Measurements from ENCODE around the gene STIP1.

The STIP1 gene

GRCh38 chr11:64223001-64223651 lies 37.2 kb downstream of the STIP1 start:
- no peak for DNase-seq (ENCODE audit: low read depth)

DNA sequence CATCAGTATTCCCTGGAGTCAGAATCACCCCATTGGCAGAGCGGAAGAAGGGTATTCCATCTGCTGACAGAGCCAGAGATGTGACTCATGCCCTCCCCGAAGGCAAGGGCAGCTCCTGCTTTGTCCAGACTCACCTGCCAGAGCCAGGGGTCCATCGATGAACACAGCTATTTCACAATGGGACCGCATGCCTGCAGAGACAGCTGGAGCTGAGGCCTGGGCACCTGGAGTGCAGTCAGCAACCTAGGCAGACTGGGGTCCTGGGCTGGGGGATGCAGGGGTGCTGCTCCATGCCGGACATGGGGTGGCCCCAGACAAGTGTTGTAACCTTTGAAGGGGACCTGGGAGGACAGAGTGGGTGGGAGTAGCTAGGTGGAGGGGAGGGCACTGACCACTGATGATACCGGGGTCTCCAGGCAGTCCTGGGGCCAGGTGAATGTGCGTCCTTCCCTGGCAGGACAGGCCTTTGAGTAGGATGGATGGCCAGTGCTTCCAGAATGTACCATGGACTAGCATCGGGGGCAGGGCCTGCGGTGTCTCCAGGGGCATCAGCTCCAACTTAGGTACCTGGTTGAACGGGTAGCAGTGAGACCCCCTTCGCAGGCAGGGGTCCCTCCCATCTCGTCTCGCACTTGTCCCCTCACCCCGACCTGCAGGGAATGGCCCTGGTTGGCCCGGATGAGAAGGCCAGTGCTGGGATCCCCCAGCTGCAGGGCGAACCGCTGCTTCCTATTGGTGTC lies 38.4 kb downstream of the STIP1 start:
- DNase-seq (ENCODE audit: low read depth) = no peak

DNA sequence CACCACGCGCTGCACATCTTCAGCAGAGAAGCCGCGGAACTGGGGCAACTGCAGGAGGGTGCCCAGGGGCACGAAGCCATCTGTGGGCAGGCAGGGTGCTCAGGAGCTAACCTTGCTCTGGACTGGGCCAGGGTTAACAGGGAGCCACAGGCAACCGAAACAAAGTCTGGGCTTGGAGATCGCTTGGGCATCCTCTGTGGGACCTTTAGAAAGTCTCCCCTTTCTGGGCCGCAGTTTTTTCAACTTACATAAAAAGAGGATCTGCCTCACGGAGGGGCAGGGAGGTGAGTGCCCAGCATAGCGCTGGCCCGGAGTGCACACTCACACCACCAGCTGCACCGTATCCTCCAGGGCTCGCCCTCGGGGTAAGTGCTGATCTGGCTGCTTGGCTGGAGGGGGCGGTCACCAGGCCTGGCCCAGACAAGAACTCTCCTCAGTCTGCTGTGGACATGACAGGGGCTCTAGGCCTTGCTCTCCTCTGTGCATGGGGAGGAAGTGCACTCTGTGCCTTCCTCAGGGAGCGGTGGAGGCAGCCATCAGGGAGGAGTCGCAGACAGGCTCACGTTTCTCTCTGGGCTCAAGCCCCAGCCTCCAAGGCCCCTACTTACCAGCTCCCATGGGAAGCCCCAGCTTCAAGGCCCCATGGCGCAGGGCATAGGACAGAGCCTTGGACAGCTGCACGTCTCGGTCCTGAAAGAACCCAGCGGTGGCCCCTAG lies 39.1 kb downstream of the STIP1 start:
- no peak for DNase-seq (ENCODE audit: low read depth)

DNA sequence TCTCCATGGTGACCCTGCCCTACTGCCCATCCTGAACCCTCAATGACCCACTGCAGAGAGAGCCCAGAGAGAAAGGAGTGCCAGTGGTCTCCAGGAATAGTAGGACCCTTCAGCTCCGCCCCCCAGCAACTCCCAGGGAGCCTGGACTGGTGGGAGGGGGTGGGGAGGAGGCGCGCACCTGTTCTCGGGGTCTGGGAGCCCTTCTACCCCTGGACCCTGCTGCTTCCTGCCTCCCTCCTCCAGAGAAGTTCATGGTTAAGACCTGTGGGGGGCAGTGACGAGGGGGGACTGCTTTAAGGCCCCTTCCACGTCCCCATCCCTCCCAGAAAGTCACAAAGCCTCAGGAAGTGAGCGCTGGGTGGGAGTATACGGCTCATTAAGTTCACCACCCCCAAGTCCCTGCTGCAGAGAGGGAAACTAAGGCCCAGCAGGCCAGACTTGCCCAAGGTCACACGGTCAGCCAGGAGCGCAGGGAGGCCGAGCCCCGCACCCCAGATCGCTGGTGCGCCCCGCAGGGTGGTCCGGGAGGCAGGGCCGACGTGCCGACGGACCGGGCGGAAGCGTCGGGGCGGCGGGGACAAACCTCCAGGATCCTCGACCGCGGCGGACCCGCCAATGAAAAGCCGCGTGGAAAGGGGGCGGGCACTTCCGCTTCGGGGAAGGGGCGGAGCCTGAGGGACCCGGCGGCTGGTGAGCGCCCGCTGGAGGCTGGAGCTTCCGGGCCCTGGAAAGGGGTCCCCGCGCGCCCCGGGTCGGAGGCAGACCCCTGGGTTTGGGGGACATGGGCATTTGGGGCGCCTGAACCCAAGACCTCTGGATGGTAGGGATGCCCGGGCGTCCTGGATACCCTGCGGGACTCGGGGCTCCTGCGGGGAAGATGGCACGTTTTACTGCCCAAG lies 39.9 kb downstream of the STIP1 start, which contains the start of the genes NUDT22 and TRPT1:
Gene NUDT22, plus strand, starts transcription at position 667 of the 899 bp plus-strand sequence. CDS start 379 bp downstream, outside the sequence.
Gene TRPT1, minus strand, starts transcription at position 579 of the 899 bp plus-strand sequence. Its CDS starts 326 bp downstream, at position 253.
- DNase-seq (ENCODE audit: low read depth) = peak; percentile 67

GRCh38 chr11:64226507-64227051 lies 40.6 kb downstream of the STIP1 start:
- no peak for DNase-seq (ENCODE audit: low read depth)

DNA sequence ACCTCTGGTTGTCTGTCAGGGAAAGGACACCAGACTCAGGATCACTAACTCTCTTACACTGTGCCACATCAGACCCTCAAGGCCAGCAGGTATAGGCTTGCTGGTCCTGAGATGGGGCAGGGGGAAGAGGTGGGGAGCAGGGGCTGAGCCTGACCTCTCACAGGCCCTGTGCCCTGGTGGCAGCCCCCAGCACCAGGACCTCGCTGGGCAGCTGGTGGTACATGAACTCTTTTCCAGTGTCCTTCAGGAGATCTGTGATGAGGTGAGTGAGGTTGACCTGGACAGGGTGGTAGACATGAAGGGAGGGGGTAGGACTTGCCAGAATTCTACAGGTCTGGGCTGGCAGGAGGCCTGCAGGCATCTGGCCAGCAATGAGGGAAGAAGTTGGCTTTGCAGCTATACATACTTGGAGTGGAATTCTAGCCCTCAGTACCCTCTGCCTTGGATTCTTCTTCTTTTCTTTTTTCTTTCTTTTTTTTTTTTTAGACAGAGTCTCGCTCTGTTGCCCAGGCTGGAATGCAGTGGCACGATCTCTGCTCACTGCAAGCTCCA lies 41.5 kb downstream of the STIP1 start:
- DNase-seq (ENCODE audit: low read depth) = no peak

GRCh38 chr11:64229090-64229743 lies 43.2 kb downstream of the STIP1 start:
- no peak for DNase-seq (ENCODE audit: low read depth)

DNA sequence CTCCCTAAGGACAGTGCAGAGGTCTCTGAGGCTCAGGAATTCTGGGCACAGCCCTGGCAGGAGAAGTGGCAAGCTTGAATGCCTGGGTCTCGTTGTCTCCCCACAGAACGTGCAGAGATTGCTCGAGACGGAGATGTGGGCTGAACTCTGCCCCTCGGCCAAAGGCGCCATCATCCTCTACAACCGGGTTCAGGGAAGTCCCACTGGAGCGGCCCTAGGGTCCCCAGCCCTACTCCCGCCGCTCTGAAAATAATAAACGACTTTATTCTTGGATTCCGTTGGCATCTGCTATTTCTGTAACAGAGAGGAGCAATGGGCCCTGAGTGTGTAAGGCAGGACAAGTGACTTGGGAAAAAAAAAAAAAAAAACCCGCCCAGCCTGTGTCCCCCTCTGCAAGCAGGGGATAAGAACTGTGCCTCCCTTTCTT lies 43.8 kb downstream of the STIP1 start:
- DNase-seq (ENCODE audit: low read depth) = no peak

DNA sequence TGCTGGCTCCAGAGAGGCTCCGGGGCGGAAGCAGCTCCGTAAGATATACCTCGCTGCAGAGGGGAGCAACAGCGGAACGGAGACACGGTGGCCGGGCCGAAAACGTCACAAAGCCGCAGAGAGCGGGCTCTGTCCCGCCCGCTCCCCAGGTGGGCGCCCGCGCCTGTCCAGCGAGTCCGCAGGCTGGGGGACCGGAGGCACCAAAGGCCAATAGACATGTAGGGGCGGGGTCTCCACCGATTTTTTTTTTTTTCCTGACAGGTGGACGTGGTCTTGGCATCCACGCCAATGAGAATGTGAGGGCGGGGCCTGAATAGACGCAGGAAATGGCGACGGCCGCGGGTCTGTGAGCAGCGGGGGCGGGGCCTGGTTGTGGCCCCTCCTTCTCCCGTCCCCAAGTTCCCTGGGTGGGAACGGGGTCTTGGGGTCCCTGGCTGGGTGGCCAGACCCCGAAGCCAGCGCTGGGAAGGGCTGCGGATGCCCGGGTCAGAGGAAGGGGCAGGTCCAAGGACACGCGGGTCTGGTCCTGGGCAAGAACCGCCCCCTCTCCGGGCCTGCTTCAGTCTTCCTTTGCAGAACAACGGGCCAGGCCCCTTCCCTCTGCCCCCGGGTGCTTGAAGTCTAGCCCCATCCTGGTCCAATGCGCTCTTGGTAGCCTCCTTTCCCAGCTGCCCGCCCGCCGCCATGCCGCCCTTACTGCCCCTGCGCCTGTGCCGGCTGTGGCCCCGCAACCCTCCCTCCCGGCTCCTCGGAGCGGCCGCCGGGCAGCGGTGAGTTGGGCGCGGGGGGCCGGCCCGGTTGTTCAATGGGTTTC lies 44.4 kb downstream of the STIP1 start, which contains the start of gene DNAJC4:
Gene DNAJC4, plus strand, starts transcription at position 378 of the 814 bp plus-strand sequence. Its CDS starts 307 bp downstream, at position 685.
- peak; percentile 65 for DNase-seq (ENCODE audit: low read depth)

DNA sequence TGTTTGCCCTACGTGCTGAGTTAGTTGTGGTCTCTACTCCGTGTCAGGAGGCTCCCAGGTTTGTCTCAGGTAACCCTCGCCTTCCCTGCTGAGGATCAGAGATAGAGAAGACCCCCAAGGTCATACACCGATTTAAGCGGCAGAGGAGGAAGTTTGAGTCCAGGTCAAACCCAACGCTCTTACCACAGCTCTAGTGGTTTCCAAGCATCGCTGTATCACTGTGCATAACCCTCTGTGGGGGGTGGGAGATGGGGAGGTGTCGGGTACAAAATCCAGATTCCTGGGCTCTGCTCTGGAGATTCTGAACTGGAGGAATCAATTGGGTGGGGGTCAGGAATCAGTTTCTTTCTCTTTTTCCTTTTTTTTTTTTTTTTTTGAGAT lies 45.0 kb downstream of the STIP1 start:
- no peak for DNase-seq (ENCODE audit: low read depth)

GRCh38 chr11:64231546-64231945 lies 45.6 kb downstream of the STIP1 start:
- DNase-seq (ENCODE audit: low read depth) = no peak

DNA sequence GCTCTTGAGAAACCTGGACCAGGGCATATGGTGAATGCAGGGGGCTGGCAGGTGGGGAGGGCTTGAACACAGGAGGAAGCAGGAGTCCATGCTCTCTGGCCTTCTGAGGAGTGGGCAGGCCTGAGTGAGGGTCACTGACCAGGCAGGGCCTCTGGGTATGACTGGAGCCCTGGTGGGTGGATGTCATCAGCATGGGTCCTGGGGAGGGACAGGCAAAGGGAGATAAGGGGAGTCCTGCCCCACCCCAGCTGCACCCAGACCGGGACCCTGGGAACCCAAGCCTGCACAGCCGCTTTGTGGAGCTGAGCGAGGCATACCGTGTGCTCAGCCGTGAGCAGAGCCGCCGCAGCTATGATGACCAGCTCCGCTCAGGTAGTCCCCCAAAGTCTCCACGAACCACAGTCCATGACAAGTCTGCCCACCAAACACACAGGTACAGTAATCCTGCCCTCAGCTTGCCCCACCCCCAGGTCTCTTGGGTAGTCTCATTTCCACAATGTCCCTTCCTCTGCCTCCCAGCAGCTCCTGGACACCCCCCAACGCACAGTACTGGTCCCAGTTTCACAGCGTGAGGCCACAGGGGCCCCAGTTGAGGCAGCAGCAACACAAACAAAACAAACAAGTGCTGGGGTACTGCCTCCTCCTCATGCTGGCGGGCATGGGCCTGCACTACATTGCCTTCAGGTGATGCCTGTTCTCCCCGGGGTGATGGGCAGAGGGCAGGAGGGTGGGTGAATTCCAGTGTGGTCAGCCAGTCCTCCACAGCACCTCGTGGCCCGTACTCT lies 46.4 kb downstream of the STIP1 start:
- DNase-seq (ENCODE audit: low read depth) = no peak

GRCh38 chr11:64232967-64233315 lies 47.0 kb downstream of the STIP1 start:
- no peak for DNase-seq (ENCODE audit: low read depth)

DNA sequence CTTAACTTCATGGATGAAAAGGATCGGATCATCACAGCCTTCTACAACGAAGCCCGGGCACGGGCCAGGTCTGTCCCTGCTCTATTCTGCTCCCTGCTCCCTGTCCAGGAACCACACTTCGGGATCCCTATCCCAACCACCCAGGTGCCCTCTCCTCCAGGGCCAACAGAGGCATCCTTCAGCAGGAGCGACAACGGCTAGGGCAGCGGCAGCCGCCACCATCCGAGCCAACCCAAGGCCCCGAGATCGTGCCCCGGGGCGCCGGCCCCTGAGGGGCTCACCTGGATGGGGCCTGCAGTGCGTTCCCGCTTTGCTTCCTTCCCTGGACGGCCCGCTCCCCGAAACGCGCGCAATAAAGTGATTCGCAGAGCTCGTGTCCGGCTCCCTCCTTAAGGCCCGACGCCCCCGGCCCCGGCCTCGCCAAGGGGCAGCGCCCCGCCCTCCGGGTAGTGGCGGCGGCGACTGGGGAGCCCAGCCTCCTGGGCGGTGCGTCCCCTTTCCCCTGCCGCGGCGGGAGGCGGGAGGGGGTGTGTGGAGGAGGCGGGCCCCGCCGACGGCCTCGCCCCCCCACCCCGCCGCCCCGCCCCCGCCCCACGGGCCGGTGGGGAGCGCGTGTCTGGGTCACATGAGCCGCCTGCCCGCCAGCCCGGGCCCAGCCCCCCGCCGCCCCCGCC lies 48.1 kb downstream of the STIP1 start, which contains the start of gene VEGFB:
Gene VEGFB, plus strand, starts transcription at position 672 of the 674 bp plus-strand sequence. CDS start 250 bp downstream, outside the sequence.
- no peak for DNase-seq (ENCODE audit: low read depth)

DNA sequence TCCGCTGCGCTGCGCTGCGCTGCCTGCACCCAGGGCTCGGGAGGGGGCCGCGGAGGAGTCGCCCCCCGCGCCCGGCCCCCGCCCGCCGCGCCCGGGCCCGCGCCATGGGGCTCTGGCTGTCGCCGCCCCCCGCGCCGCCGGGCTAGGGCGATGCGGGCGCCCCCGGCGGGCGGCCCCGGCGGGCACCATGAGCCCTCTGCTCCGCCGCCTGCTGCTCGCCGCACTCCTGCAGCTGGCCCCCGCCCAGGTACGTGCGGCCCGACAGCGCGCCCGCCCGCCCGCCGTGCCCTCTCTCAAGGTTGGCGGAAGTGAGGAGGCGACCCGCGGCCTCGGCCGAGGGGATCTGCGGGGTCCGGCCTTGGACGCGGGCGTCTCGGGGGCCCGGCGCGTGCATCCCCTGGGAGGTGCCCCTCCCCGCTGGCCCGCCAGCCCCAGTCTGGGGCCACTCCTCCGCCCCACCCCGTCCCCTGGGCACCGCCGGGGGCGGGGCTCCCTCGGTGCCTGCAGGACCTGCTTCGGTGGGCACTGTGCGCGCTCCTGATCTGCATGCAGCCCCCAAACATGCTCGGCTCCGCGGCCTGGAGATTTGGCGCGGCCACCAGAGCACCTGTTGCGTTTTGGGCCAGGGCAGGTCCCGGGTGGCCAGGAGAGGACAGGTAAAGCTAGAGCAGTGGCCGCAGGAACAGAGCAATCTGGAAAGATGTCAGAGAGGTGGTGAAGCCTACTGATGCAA lies 48.8 kb downstream of the STIP1 start:
- no peak for DNase-seq (ENCODE audit: low read depth)

DNA sequence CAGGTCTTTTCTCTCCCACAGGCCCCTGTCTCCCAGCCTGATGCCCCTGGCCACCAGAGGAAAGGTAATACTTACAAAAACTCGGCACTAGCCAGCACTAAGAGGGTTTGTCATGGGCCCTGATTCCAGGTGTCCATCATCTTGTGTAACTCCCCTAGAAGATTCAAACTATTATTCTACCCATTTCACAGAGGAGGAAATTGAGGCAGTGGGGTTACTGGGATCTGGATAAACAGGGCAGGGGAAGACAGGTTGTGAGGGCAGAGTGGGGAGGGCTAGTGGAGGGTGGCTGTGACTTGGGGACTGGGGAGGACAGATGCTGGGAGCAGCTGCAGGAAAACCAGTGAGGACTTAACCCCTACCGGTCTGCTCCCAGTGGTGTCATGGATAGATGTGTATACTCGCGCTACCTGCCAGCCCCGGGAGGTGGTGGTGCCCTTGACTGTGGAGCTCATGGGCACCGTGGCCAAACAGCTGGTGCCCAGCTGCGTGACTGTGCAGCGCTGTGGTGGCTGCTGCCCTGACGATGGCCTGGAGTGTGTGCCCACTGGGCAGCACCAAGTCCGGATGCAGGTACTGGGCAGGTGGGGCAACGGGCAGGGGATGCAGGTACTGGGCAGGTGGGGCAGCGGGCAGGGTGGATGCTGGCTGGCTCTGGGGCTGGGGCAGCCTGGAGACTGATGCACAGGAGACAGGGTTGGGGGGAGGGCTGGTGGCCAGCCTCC lies 49.6 kb downstream of the STIP1 start:
- DNase-seq (ENCODE audit: low read depth) = no peak

DNA sequence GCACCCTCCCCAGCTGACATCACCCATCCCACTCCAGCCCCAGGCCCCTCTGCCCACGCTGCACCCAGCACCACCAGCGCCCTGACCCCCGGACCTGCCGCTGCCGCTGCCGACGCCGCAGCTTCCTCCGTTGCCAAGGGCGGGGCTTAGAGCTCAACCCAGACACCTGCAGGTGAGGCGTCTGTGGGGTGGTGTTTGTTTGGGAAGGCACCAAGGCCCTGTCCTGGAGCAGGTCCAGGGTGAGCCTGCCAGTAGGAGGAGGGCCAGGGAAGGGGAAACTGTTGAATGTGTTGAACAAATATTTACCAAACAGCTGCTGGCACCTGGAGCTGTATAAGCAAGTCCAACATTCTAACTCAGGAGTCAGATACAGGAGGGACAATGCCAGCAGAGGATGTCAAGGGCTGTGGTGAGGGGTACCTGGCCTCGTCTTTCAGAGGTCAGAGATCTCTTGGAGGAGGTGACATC lies 51.5 kb downstream of the STIP1 start:
- DNase-seq (ENCODE audit: low read depth) = no peak

Measured in stromal cell of bone marrow (primary cell).